NCI-H187 treated with DMSO at 0.1 percent for 48 hours (cell line): Measurements from ENCODE around the gene PARP3.
"Not testable (repeated sequence)": the region's sequence is repeated elsewhere in the genome, so short reads cannot be mapped to it uniquely, and the experiment has no call there.

ENCODE experiments used
- DNase-seq: peaks from one replicate; lab custom pipeline; 2025; lab: John Stamatoyannopoulos, UW

The PARP3 gene

DNA sequence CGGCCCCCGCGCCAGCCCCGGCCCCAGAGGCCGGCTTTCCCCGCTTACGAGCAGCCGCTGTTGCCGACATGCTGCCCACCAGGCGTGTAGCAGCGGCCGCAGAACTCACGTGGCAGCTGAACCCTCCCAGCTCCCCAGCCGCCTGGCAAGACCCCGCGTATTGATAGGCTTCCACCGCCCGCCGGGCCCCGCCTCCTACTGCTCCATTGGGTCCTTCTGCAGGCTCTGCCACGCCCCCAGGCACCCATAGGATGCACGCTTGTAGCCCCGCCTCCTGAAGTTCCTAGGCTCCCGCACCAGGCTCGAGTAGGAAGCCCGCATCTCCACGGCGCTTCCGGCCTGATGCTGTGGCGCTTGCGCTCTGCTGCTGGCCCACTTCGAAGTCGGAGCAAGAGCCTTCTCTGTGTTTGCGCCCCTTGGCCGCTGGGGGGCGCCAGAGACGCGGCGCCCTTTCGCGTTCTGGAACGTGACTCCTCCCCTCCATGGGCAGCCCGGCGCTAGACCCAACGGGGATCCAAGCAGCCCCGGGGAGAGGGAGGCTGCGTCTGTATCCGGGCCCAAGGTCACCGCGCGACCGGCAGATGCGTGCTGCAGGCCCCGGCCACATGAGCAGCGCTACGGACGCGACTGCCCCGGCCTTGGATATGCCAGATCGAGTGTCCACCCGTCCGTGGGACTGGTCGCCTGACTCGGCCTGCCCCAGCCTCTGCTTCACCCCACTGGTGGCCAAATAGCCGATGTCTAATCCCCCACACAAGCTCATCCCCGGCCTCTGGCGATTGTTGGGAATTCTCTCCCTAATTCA, at the start of gene PARP3, which contains the start of gene RRP9:
Gene PARP3 (plus strand): TSS at position 566 of the 805 bp plus-strand sequence. CDS start 993 bp downstream, outside the sequence.
Gene RRP9 (minus strand): TSS at position 107 of the 805 bp plus-strand sequence. CDS start 37 bp downstream, at position 70.
- DNase-seq, result peak; percentile 94

DNA sequence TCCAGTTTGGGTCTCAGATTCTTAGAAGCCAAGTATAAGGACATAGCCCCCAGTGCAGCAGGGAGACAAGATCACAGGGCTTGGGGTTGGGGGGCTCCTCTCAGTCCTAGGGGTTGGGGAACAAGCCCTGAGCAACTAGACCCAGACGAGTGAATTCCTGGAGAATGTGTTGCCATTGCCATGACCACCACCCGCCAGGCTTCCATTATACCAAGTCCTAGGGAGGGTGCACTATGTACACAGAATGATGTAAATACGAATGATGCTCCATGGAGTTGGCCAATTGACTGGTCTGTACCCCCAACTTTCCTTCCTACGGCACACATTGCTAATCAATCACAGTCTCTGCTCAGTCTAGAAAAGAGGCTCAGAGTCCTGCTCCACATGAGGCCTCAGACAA, 47.8 kb upstream of the PARP3 start:
- no peak for DNase-seq

DNA sequence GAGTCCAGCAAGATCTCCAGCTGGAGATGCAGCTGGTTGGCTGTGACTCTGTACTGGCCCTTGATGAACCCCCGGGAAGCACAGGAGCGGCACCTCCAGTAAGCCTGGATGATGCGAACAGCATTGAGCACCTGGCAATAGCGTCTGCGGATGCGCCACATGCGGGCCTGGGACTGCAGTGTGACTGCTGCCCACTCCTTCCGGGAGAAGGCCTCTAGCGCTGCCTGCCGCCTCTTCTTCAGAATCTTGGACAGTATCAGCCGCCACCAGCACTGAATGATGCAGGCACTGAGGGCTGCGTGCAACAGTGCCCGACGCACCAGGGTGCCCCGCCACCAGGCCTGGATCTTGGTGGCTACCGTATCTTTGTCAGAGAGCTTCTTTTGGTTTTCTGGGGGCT, 47.2 kb upstream of the PARP3 start:
- no peak for DNase-seq

DNA sequence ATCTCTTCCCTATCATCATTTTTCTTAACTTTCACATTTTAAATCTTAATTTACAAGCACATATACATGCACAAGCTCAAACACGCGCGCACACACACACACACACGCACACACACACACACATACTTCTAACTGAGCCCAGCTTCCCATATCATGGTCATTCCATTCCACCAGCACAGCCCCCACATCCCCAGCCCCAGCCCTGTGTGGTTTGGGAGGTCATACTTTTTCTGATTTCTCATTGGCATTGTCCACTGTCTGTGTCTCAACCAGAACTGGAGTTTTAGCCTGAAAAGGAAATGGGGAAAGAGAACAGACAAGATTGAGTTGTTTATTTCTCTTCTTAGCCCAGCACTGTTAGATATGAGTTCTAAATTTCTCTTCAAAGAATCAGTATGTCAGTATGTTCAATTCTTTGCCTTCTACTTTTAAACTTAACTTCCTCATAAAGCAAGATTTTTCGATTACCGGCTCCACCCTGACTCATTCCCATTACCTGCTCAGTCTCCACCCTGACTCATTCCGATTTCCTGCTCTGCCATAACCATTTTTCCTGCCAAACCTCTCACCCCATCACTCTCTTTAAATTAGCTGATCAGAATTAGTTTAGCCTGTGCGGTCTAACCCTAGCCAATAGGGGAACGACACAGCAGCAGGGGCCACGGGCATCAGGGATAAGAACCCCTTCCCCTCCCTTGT, 45.4 kb upstream of the PARP3 start:
- DNase-seq, result no peak

DNA sequence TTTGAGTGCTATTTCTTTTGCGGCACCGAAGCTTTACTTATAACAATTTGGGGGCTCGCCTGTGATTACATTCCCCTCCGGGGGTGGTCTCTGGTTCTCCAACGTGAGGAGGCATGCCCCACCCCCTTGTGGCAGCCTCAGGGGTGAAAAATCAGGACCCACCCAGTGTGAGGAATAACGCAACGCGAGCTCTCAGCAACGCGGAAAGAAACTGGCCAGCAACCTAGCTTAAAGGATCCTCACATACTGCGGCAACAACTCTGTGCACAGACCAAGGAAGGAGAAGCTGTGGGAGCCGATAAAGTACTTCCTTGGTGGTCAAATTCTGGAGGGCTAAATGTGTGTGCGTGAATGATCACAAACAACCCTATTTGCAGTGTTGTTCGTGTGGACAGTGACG, 44.8 kb upstream of the PARP3 start:
- no peak for DNase-seq

DNA sequence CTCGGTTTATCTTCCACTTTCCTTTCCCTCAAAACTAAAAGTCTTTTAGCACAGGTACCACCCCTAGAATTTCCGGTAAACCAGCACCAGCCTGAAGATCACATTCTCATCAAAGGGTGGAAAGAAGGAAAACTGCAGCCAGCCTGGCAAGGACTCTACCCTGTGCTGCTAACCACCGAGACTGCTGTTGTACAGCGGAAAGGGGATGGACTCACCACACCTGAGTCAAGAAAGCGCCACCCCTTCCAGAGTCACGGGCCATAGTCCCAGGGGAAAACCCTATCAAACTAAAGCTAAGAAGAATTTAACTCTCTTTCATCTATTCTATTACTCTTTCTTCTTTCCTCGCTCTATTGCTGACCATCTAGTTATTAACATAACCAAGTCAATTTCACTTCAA, 42.1 kb upstream of the PARP3 start:
- DNase-seq, result not testable (repeated sequence)

DNA sequence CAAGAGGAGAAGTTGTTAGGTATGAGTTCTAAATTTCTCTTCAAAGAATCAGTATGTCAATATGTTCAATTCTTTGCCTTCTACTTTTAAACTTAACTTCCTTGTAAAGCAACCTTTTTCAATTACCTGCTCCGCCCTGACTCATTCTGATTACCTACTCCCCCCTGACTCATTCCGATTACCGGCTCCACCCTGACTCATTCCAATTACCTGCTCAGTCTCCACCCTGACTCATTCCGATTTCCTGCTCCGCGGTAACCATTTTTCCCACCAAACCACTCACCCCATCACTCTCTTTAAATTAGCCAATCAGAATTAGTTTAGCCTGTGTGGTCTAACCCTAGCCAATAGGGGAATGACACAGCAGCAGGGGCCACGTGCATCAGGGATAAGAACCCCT, 39.8 kb upstream of the PARP3 start:
- not testable (repeated sequence) for DNase-seq

DNA sequence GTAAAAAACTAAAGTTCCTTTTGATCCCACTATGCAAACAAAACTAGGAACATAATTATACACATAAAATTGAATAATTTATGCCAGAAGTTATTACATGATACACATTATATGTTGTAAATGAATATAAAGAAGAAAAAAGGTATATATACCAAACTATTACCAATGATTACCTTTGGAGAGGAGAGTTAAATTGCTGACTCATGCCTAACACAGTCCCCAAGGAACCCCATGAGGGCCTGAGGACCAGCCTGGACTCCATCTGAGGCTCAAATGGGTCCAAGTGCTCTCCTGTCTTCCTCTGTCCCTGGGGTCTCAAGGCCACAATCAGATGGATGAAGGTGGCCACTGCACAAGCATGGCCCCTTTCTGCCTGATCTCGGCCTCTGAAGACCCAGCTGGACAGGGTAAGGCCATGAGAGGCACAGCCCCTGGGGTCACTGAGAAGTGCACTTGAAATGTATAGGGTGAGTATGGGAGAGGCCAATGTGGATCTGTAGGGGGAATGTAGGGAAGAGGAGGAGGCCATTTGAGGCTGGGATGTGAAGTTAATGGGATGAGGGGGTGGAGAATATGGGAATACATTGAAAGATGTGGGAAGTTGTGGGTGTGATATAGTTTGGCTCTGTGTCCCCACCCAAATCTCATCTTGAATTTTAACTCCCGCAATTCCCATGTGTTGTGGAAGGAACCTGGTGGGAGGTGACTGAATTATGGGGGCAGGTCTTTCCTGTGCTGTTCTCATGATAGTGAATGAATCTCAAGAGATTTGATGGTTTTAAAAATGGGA, 37.9 kb upstream of the PARP3 start:
- no peak for DNase-seq

DNA sequence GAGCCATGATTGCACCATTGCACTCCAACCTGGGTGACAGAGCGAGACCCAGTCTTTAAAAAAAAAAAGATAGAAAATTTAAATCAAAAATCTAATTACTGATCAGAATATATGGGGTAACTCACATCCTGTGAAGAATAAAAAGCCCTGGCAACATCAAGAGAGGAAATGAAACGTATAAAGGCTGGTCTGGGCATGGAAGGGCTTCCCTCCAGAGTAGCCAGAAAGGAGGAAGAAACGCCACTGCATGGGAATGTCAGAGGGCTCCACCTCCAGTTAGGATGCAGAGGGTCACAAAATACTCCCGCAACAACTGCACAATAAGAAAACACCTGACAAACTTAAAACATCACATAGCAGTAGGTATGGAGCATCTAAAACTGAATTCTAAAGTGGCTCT, 34.1 kb upstream of the PARP3 start:
- no peak for DNase-seq

DNA sequence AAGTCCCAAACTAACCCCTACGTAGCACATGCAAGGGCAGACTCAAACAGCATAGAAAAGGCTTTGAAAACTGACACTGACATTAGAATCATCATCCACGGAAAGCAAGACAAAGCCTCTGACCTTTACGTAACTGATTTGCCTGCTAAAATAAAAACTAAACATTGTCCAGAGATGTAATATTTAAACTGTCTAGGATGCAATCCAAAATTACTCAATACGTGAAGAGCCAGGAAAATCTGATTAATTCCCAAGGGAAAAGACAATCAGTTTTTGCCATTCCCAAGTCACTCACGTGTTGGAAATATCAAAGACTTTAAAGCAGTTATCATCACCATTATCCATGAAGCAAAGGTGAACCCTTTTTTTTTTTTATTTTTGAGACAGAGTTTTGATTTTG, 25.7 kb upstream of the PARP3 start:
- DNase-seq, result no peak

DNA sequence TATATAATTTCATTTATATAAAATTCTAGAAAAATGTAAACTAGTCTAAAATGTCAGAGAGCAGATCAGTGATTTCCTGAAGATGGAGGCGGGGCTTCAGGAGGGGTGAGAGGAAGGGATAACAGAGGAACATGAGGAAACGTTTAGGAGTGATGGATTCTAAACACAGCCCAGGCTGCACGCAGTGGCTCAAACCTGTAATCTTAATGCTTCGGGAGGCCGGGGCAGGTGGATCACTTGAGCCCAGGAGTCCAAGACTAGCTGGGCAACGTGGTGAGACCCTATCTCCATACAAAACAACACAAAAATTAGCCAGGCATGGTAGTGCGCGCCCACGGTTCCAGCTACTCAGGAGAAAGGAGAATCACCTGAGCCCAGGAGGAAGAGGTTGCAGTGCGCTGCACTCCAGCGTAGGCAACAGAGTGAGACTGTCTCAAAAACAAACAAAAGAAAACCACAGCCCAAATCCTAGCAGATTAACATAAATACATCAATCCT, 21.0 kb upstream of the PARP3 start:
- DNase-seq, result no peak

DNA sequence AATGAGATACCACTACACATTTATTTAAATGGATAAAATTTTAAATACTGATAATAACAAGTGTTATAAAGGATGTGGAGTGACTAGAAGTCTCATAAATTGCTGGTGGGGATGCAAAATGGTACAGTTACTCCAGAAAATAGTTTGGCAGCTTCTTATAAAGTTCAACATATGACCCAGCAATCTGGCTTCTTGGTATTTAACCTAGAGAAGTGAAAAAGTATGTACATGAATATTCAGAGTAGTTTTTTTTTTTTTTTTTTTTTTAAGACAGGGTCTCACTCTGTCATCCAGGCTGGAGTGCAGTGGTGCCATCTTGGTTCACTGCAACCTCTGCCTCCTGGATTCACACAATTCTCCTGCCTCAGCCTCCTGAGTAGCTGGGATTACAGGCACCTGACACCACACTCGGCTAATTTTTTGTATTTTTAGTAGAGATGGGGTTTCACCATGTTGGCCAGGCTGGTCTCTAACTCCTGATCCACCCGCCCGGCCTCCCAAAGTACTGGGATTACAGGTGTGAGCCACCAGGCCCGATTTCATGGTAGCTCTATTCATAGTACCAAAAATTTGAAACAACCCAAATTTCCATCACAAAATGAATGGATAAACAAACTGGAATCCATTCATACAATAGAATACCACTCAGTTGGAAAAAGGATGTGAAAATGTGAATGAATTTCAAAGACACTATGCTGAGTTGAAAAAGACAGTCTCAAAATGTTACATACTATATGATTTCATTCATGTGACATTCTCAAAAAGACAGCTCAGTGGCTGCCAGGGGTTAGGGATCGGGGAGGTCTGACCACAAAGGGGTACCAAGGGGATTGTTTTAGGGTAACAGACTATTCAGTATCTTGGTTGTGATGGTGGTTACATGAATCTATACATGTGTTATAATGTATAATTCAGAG, 14.8 kb upstream of the PARP3 start:
- no peak for DNase-seq

DNA sequence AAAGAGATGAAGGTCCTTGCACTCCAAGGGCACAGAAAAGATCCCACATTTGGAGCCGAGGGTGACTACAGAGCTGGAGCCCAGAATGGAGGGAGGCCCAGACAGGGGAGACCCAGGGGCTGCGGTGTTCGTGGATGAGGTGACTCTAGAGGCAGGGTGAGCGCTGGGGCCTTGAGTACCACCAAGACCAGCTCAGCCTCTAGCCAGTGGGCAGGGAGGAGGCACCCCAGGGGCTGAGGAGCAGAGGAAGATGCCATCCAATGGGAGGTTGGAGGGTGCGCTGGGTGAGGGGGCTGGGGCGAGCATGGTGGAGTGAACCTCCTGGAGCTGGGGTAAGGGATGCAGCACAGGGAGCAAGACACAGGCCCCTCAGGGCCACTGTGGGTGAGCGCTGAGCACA, 13.7 kb upstream of the PARP3 start:
- no peak for DNase-seq

DNA sequence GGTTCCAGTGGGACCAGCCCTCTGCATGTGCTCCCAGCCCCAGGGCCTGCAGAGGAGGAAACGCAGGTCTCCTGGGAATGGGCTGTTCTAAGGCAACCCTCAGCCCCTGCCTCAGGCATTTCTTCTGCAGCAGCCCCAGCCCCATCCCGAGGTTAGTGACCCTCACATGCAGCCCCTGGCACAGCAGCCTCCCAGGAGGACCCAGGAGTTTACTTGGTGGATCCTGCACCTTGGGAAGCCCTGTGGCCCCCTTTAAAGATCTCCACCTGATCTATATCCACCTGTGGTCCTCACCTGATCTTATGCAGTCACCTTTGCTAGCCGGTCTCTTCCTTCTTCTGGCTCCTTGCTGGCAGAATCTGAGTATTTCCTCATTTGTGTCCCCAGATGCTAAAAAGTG, 13.2 kb upstream of the PARP3 start:
- not testable (repeated sequence) for DNase-seq

DNA sequence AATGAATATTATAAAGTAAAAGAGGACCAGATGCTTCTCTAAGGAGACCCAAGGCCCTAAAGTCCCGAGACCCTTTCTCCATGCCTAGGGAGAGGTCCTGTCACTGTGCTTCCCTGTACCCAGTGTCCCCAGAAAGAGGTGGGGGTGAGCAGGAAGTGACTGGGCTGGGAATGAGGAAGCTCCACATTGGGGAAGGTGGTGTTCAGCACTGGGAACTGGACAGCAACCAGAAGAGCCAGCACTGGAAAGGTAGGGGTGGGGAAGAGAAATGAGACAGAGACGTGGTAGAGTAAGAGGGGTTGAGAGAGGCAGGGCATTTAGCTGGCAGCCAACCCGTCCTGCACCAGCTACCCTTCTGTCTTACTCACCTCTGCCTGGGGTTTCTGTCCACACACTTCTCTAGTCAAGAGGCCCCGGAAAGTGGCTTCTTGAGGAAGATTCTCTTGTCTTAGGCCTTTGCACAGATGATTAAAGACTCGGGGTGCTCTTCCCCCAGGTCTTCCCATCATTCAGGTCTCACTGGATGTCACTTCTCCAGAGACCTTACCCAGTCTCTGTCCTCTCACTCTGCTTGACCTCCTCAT, 12.7 kb upstream of the PARP3 start:
- DNase-seq, result no peak

DNA sequence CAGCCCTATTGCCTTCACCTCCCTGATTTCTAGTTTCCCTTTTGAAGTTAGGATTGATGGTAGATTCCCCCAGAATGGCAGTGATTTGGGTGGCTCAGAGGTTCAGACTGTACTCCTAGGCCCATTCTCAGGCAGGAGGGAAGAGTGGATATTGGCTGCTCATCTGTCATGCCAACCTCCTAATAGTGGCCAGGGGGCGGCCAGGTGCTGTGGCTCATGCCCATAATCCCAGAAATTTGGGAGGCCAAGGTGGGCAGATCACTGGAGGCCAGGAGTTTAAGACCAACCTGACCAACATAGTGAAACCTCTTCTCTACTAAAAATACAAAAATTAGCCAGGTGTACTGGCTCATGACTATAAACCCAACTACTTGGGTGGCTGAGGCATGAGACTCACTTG, 11.7 kb upstream of the PARP3 start:
- DNase-seq, result no peak

DNA sequence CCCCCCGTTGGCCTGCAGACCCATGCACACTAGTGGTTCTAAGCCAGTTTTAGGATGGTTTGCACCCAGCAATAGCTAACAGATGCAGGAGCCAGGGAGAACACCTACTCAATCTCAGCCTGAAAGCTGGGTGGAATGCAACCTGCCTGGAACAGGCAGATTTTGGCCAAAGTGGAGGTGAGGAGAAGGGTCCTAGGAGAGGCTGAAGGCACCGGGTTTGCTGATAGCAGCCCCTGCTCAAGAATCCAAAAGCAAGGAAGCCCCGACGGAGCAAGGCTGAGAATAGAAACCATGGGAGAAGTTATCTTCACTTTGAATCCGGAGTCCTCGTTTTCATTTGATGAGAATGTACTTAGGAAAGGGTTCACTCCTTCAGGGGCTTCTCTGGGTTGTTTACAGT, 10.4 kb upstream of the PARP3 start:
- DNase-seq, result no peak

DNA sequence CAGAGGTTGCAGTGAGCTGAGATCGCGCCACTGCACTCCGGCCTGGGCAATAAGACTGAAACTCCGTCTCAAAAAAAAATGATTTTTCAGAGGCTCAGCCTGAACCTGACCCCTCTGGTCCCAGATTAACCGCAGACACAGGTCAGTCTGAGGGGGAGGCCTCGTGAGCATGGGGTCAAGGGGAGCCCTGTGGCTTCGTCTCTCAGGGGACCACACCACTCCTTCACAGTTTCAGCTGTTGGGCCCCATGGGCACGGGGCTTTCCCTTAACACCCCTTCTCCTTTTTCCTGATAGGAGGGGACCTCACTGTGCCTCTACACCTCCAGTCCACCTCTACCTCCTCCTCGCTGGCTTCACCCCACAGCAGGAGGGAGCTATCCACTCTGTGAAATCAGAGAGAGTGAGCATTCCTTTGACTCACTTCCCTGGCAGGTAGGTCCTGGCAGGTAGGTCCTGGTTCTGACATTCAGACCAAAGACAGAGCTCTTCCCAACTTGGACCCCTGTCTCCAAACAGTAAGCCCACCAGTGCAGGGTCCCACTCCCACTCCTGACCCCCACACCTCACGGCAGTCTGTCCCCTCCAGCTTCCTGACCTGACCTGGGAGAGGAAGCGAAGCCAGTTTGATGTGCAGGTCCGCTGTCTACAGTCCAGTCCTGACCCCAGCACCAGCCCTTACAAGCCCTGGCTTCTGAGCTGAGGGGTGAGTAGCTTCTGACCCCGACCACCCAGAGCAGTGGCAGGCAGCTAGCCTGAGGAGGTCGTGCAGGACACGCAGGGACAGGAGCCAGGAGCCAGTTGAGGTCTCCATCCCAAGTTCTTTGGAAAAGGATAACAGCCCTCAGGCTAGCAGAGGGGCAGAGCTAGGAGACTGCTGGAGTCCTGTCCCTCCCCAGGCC, 9.4 kb upstream of the PARP3 start:
- no peak for DNase-seq

DNA sequence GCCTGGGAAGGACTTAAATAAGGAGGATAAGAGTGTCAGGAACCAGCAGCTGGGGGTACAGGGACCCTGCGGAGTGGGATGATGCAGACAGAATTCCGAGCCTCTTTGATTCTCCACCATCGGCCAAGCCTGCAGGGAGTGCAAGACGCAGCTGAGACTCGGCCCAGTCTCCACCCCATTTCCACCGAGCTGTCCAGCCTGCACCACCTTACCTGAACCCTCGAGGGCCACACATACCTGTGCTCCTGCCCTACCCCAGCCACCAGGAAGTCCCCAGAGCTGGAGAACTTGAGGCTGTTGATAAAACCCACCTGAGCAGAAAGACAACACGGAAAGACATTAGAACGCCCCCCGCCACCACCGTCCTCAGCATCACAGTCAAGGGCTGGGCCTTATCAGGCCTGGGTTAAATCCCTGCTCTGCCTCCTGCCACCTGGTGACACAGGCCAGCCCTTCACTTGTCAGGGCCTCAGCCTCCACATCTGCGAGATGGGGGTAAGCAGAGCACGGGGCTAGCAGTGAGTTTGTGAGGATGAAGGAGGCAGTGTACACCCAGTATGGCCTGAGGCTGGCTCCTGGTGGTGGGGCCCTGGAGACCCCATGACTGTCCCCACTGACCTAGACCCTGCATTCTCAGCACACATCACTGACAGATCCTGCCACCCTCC, 8.6 kb upstream of the PARP3 start:
- DNase-seq, result no peak
